Measurements from ENCODE around the gene GAR1.
A peak's percentile ranks its signal among the peaks of the same experiment; 100 is the strongest.

Gene GAR1

GRCh38 chr4:109810552-109811387 is 4.8 kb upstream of the GAR1 start:
- H3K27me3 ChIP-seq (ENCODE audit: low read depth, low read length), result no peaks in the 10 kb centered on the region
- no peaks in the 10 kb centered on the region for H3K9me3 ChIP-seq (ENCODE audit: control insufficient read depth in 1 of 2, low read length in 2 of 2)
- H3K4me3 ChIP-seq (ENCODE audit: low read depth in 1 of 2, low read length in 2 of 2), result no peak overlapping the region
- H3K4me1 ChIP-seq (ENCODE audit: control insufficient read depth in 1 of 2, insufficient read depth in 2 of 2, low read length in 2 of 2), result no peaks in the 10 kb centered on the region
- H3K36me3 ChIP-seq (ENCODE audit: control insufficient read depth in 1 of 2, insufficient read depth in 2 of 2, low read length in 2 of 2), result no peaks in the 10 kb centered on the region
- no peak overlapping the region for H3K27ac ChIP-seq (ENCODE audit: low read length)

DNA sequence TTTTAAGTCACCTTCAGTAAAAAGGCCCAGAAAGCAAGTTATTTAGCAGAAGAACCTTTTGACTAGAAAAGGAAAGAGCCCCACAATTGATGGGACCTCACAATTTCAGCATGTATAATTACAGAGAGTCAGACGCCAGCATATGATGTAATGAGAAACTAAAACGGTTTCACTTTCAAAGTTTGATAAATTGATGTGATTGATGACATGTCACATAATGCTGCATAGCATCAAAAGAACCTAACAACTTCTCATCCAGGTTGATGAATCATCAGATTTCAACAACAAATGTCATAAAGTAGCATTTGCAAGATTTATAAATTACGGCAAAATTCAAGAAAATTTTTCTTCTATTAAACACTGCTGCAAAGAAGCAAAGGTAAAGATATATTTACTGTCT is 3.9 kb upstream of the GAR1 start:
- peaks cover 0 to 8% of the 10 kb centered on the region in 2 donors for H3K4me1 ChIP-seq (ENCODE audit: control insufficient read depth in 1 of 2, insufficient read depth in 2 of 2, low read length in 2 of 2)
- no peak overlapping the region for H3K27ac ChIP-seq (ENCODE audit: low read length)
- H3K36me3 ChIP-seq (ENCODE audit: control insufficient read depth in 1 of 2, insufficient read depth in 2 of 2, low read length in 2 of 2), result no peaks in the 10 kb centered on the region
- H3K27me3 ChIP-seq (ENCODE audit: low read depth, low read length), result no peaks in the 10 kb centered on the region
- no peak overlapping the region for H3K4me3 ChIP-seq (ENCODE audit: low read depth in 1 of 2, low read length in 2 of 2)
- no peaks in the 10 kb centered on the region for H3K9me3 ChIP-seq (ENCODE audit: control insufficient read depth in 1 of 2, low read length in 2 of 2)

- H3K4me3 ChIP-seq (ENCODE audit: low read depth in 1 of 2, low read length in 2 of 2), result peak overlapping the region; percentile 96 to 97
- no peaks in the 10 kb centered on the region for H3K27me3 ChIP-seq (ENCODE audit: low read depth, low read length)
- H3K27ac ChIP-seq (ENCODE audit: low read length), result peak overlapping the region; percentile 94
Measured at GRCh38 chr4:109816082-109816442, 500 bp downstream of the GAR1 start.

DNA sequence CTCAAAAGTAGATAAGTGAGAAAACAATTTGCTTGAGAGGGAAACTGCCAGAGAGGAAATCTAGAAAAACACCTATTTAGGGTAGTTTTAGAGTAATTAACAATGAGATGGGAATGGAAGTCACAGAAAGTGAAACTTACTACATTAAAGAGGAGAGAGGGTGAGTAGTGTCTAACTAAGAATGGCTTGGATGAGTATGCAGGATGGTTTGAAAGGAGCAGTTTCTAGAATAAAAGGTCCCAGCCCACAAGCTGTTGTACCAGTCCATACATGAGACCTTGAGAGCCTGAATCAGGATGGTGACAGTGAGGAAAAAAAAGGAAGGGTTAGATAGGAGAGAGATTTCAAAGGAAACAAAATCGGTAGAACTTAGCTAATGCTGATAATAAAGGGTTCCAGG is 1.3 kb downstream of the GAR1 start:
- Histone ChIP-seq H3K36me3 (ENCODE audit: control insufficient read depth in 1 of 2, insufficient read depth in 2 of 2, low read length in 2 of 2) (peaks cover 14 to 25% of the 10 kb centered on the region in 2 donors), H3K27me3 (ENCODE audit: low read depth, low read length) (no peaks in the 10 kb centered on the region), H3K27ac (ENCODE audit: low read length) (no peak overlapping the region), H3K4me3 (ENCODE audit: low read depth in 1 of 2, low read length in 2 of 2) (peak overlapping the region; percentile 96 to 97), H3K4me1 (ENCODE audit: control insufficient read depth in 1 of 2, insufficient read depth in 2 of 2, low read length in 2 of 2) (peaks cover 0 to 15% of the 10 kb centered on the region in 2 donors), H3K9me3 (ENCODE audit: control insufficient read depth in 1 of 2, low read length in 2 of 2) (no peaks in the 10 kb centered on the region)

More at GRCh38 chr4:109816082-109816442, 500 bp downstream of the GAR1 start:
- Histone ChIP-seq H3K9me3 (ENCODE audit: control insufficient read depth in 1 of 2, low read length in 2 of 2) (no peaks in the 10 kb centered on the region), H3K36me3 (ENCODE audit: control insufficient read depth in 1 of 2, insufficient read depth in 2 of 2, low read length in 2 of 2) (peaks cover 14 to 17% of the 10 kb centered on the region in 2 donors), H3K4me1 (ENCODE audit: control insufficient read depth in 1 of 2, insufficient read depth in 2 of 2, low read length in 2 of 2) (peaks cover 0 to 15% of the 10 kb centered on the region in 2 donors)

DNA sequence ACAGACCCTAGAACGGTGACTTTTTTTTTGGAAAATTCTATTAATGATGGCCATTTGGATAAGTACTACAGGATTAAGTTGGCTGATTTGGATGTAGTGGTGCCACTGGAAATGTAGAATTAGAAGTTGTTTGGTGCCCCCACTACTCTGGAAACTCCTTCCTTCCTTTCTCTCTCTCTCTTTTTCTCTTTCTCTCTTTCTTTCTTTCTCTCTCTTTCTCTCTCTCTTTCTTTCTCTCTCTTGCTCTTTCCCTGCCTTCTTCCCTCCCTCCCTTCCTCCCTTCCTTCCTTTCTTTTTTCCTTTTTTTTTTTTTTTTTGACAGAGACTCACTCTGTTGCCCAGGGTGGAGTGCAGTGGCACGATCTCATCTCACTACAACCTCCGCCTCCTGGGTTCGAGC is 2.7 kb downstream of the GAR1 start:
- Histone ChIP-seq H3K27ac (ENCODE audit: low read length) (no peak overlapping the region), H3K27me3 (ENCODE audit: low read depth, low read length) (no peaks in the 10 kb centered on the region), H3K4me3 (ENCODE audit: low read depth in 1 of 2, low read length in 2 of 2) (no peak overlapping the region), H3K36me3 (ENCODE audit: control insufficient read depth in 1 of 2, insufficient read depth in 2 of 2, low read length in 2 of 2) (peaks cover 17 to 37% of the 10 kb centered on the region in 2 donors), H3K9me3 (ENCODE audit: control insufficient read depth in 1 of 2, low read length in 2 of 2) (no peaks in the 10 kb centered on the region), H3K4me1 (ENCODE audit: control insufficient read depth in 1 of 2, insufficient read depth in 2 of 2, low read length in 2 of 2) (peaks cover 0 to 15% of the 10 kb centered on the region in 2 donors)

GRCh38 chr4:109820563-109820962 is 5.0 kb downstream of the GAR1 start:
- Histone ChIP-seq H3K27ac (ENCODE audit: low read length) (no peak overlapping the region), H3K27me3 (ENCODE audit: low read depth, low read length) (no peaks in the 10 kb centered on the region), H3K4me1 (ENCODE audit: control insufficient read depth in 1 of 2, insufficient read depth in 2 of 2, low read length in 2 of 2) (peaks cover 0 to 15% of the 10 kb centered on the region in 2 donors), H3K4me3 (ENCODE audit: low read depth in 1 of 2, low read length in 2 of 2) (no peak overlapping the region), H3K36me3 (ENCODE audit: control insufficient read depth in 1 of 2, insufficient read depth in 2 of 2, low read length in 2 of 2) (peaks cover 17 to 46% of the 10 kb centered on the region in 2 donors), H3K9me3 (ENCODE audit: control insufficient read depth in 1 of 2, low read length in 2 of 2) (no peaks in the 10 kb centered on the region)

GRCh38 chr4:109821185-109821584 is 5.6 kb downstream of the GAR1 start:
- Histone ChIP-seq H3K4me1 (ENCODE audit: control insufficient read depth in 1 of 2, insufficient read depth in 2 of 2, low read length in 2 of 2) (peaks cover 0 to 12% of the 10 kb centered on the region in 2 donors), H3K36me3 (ENCODE audit: control insufficient read depth in 1 of 2, insufficient read depth in 2 of 2, low read length in 2 of 2) (peaks cover 17 to 46% of the 10 kb centered on the region in 2 donors), H3K27ac (ENCODE audit: low read length) (no peak overlapping the region), H3K4me3 (ENCODE audit: low read depth in 1 of 2, low read length in 2 of 2) (no peak overlapping the region), H3K9me3 (ENCODE audit: control insufficient read depth in 1 of 2, low read length in 2 of 2) (no peaks in the 10 kb centered on the region), H3K27me3 (ENCODE audit: low read depth, low read length) (no peaks in the 10 kb centered on the region)

DNA sequence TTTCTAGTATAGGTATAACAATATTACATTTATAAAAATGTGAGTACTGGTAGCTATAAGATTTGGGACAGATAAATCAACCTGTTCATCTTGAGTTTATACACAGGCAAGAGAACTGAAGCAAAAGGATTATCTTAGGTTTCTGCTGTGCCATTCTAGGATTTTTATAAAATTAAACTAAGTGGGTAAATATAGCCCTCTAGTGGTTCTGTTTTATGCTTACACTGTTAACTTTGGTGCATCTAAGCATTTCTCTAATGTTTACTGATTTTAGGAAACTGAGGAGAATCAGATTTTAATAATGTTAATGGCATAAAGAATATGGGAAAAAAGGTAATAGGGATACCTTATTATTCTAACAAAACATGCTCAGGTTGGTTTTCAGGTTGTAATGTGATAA is 11.2 kb downstream of the GAR1 start:
- Histone ChIP-seq H3K36me3 (ENCODE audit: control insufficient read depth in 1 of 2, insufficient read depth in 2 of 2, low read length in 2 of 2) (peaks cover 3 to 22% of the 10 kb centered on the region in 2 donors), H3K27me3 (ENCODE audit: low read depth, low read length) (no peaks in the 10 kb centered on the region)

GRCh38 chr4:109827672-109828071 is 12.1 kb downstream of the GAR1 start, which contains the start of gene RRH:
Gene RRH (plus strand): TSS chr4:109827972. CDS start chr4:109828028, 56 bp downstream.
- Histone ChIP-seq H3K36me3 (ENCODE audit: control insufficient read depth in 1 of 2, insufficient read depth in 2 of 2, low read length in 2 of 2) (peaks cover 3 to 14% of the 10 kb centered on the region in 2 donors), H3K4me3 (ENCODE audit: low read depth in 1 of 2, low read length in 2 of 2) (no peak within 1 kb of the TSS), H3K27me3 (ENCODE audit: low read depth, low read length) (no peaks in the 10 kb centered on the region), H3K4me1 (ENCODE audit: control insufficient read depth in 1 of 2, insufficient read depth in 2 of 2, low read length in 2 of 2) (no peaks in the 10 kb centered on the region), H3K27ac (ENCODE audit: low read length) (no peak within 1 kb of the TSS), H3K9me3 (ENCODE audit: control insufficient read depth in 1 of 2, low read length in 2 of 2) (no peaks in the 10 kb centered on the region)

More for the DNA sequence above, 11.2 kb downstream of the GAR1 start:
- no peaks in the 10 kb centered on the region for H3K9me3 ChIP-seq (ENCODE audit: control insufficient read depth in 1 of 2, low read length in 2 of 2)
- H3K4me3 ChIP-seq (ENCODE audit: low read depth in 1 of 2, low read length in 2 of 2), result no peak overlapping the region
- H3K27ac ChIP-seq (ENCODE audit: low read length), result no peak overlapping the region
- no peaks in the 10 kb centered on the region for H3K4me1 ChIP-seq (ENCODE audit: control insufficient read depth in 1 of 2, insufficient read depth in 2 of 2, low read length in 2 of 2)

- no peaks in the 10 kb centered on the region for H3K4me1 ChIP-seq (ENCODE audit: control insufficient read depth in 1 of 2, insufficient read depth in 2 of 2, low read length in 2 of 2)
- no peaks in the 10 kb centered on the region for H3K27me3 ChIP-seq (ENCODE audit: low read depth, low read length)
- no peak overlapping the region for H3K27ac ChIP-seq (ENCODE audit: low read length)
- H3K9me3 ChIP-seq (ENCODE audit: control insufficient read depth in 1 of 2, low read length in 2 of 2), result no peaks in the 10 kb centered on the region
- H3K4me3 ChIP-seq (ENCODE audit: low read depth in 1 of 2, low read length in 2 of 2), result no peak overlapping the region
- H3K36me3 ChIP-seq (ENCODE audit: control insufficient read depth in 1 of 2, insufficient read depth in 2 of 2, low read length in 2 of 2), result peaks cover 0 to 4% of the 10 kb centered on the region in 2 donors
Measured at GRCh38 chr4:109833756-109834155, 18.2 kb downstream of the GAR1 start.

- H3K4me3 ChIP-seq (ENCODE audit: low read depth in 1 of 2, low read length in 2 of 2), result no peak overlapping the region
- H3K27ac ChIP-seq (ENCODE audit: low read length), result no peak overlapping the region
- no peaks in the 10 kb centered on the region for H3K27me3 ChIP-seq (ENCODE audit: low read depth, low read length)
- no peaks in the 10 kb centered on the region for H3K9me3 ChIP-seq (ENCODE audit: control insufficient read depth in 1 of 2, low read length in 2 of 2)
- H3K4me1 ChIP-seq (ENCODE audit: control insufficient read depth in 1 of 2, insufficient read depth in 2 of 2, low read length in 2 of 2), result no peaks in the 10 kb centered on the region
- peaks cover 0 to 4% of the 10 kb centered on the region in 2 donors for H3K36me3 ChIP-seq (ENCODE audit: control insufficient read depth in 1 of 2, insufficient read depth in 2 of 2, low read length in 2 of 2)
Measured at GRCh38 chr4:109836985-109837384, 21.4 kb downstream of the GAR1 start.
